CD4-positive, alpha-beta T cell treated with Interleukin-1 beta for 1 hour (primary cell): ENCODE measurements around the gene ODAD3.

Experiments used
- DNase-seq, 2 donors: peaks; one replicate each; pipeline ENCODE4 v3.0.0-alpha.2; 2020 to 2022

Gene ODAD3

DNA sequence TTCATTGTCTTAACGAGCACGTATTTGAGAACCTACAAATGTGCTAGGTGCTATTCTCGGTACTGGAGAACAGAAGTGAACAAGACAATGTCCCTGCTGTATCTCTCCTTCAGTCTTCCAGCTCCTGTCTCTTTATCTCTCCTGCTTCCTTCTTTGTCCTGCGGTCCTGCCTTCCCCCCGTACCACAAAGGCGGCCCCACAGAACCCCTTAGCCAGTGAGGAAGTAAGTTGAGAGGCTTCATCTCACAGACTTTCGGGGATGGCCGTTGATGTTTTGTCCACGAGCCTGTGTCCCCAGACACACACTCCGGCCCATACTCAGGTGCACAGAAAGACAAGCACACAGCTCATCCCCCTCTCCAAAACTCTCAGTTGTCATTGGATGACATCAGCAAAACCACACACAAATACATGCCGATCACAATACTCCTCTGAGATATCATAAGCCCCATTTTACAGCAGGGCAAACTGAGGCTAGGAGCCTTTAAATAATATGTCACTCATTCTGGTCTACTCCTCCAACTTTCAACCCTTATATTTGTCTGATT is 61.0 kb downstream of the ODAD3 start:
- DNase-seq: no peak

DNA sequence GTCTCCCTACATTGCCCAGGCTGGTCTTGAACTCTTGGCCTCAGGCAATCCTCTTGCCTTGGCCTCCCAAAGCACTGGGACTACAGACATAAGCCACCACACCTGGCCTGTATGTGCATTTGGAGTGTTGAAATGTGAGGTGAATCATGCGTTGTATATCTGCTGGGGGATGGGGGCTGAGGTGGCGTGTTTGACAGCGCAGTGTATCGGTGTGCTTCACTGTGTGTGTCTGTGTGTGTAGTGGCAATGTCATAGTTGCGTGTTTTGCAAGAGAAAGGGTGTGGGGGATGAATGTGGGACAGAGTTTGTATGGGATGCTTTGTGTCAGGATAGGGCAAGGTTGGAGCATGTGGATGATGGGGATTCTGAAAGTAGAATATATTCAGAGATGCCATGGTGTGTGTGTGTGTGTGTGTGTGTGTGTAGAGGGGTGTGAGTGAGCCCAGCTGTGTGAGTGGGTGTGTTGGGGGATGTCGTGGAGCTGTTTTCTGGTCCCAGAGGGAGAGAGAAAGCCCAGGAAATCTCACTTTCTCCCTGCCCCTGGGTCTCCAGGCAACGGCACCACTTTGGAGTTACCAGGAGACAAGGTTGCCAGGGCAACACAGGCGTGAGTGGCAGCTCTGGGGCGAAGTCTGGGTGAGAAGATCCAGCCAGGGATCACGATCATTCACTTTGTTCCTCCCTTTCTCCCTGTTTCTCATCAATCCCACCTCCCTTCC is 61.6 kb downstream of the ODAD3 start:
- DNase-seq: no peak

- DNase-seq: no peak
Measured at GRCh38 chr19:11370744-11371143, 64.2 kb downstream of the ODAD3 start.
